Measurements from ENCODE around the gene CACNG7.
A peak's percentile ranks its signal among the peaks of the same experiment; 100 is the strongest.

Gene CACNG7

DNA sequence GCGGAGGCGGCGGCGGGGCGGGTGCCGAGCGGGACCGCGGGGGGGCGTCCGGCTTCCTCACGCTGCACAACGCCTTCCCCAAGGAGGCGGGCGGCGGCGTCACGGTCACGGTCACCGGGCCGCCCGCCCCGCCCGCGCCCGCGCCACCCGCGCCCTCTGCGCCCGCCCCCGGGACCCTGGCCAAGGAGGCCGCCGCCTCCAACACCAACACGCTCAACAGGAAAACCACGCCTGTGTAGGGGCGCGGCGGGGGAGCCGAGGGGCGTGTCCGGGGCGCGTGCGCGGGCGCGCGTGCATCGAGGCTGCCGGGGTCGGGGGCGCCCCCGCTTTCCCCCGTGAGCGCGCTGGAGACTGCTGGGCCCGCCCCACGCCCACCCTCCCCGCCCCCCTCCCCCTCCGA lies 73.5 kb downstream of the CACNG7 start:
- no peak for DNase-seq (ENCODE audit: low spot score)
- TF ChIP-seq, protein P1, sequence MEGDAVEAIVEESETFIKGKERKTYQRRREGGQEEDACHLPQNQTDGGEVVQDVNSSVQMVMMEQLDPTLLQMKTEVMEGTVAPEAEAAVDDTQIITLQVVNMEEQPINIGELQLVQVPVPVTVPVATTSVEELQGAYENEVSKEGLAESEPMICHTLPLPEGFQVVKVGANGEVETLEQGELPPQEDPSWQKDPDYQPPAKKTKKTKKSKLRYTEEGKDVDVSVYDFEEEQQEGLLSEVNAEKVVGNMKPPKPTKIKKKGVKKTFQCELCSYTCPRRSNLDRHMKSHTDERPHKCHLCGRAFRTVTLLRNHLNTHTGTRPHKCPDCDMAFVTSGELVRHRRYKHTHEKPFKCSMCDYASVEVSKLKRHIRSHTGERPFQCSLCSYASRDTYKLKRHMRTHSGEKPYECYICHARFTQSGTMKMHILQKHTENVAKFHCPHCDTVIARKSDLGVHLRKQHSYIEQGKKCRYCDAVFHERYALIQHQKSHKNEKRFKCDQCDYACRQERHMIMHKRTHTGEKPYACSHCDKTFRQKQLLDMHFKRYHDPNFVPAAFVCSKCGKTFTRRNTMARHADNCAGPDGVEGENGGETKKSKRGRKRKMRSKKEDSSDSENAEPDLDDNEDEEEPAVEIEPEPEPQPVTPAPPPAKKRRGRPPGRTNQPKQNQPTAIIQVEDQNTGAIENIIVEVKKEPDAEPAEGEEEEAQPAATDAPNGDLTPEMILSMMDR (IDR thresholded peaks at IDR 0.05), result no peak
- Histone ChIP-seq H3K4me3 (peak overlapping the region; percentile 66), H3K27ac (no peak overlapping the region)

DNA sequence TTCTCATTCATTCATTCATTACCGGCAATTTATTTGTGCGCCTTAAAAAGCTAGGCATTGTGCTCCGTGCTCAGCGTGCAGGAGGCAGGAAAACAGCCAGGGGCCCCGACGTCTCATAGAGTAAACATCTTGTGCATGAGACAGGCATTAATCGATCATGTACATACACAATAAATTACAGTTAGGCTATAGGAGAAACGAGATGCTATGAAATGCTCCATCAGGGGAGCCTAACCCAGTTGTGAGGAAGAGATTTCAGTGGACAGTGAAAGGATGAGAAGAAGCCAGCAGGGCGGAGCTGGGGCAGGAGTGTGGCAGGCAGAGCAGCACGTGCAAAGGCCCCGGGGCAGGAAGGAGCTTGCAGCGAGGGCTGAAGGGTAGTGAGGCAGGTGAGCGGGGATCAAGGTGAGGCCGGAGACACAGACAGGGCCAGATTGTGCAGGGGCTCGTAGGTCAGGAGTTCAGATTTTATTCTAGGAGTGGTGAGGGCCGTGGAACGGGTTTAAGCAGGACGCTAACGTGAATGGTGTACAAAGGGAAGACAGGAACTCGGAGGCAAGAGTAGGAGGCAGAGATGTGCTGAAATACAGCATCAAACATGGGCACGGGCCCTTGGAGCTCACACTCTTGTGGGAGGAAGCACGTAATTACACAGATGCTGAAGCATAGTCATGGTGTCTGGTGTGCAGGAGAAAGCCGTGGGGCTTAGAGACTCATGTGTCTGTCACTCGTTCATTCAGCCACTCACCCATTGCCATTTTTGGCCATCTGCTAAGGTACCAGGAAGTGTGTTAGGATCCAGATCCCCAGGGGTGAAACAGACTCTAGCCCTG lies 74.6 kb downstream of the CACNG7 start:
- TF ChIP-seq, protein P1 (IDR thresholded peaks at IDR 0.05), result no peak
- Histone ChIP-seq H3K27ac (no peak overlapping the region), H3K4me3 (no peak overlapping the region)
- no peak for DNase-seq (ENCODE audit: low spot score)

DNA sequence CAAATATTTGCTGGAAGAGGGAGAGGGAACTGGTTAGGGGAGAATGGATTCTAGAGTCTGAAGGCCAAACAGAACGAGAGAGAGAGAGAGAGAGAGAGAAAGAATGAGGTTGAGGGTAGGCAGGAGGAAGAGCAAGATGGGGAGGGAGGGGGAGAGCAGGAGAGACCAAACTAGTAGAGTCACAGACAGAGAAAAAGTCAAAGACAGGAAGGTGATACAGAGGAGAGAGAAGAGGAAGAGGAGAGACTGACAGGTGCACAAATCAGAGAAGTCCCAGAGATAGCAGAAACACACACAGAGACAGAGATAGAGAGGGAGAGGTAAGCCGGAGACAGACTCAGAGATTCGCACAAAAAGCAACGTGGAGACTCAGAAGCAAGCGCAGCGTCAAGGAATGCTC lies 76.8 kb downstream of the CACNG7 start:
- Histone ChIP-seq H3K27ac (no peak overlapping the region), H3K4me3 (no peak overlapping the region)
- TF ChIP-seq, protein P1 (IDR thresholded peaks at IDR 0.05), result no peak
- no peak for DNase-seq (ENCODE audit: low spot score)

DNA sequence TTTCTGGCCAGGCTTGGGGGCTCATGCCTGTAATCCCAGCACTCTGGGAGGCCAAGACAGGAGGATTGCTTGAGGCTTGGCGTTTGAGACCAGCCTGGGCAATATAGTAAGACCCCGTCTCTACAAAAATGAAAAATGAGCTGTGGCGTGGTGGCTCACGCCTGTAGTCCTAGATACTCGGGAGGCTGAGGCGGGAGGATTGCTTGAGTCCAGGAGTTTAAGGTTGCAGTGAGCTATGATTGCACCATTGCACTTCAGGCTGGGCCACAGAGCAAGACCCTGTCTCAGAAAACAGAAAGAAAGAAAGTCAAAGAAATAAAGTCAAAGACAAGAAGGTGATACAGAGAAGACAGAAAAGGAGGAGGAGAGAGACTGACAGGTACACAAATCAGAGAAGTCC lies 79.9 kb downstream of the CACNG7 start:
- DNase-seq (ENCODE audit: low spot score), result no peak
- H3K4me3 ChIP-seq, result no peak overlapping the region
- no peak overlapping the region for H3K27ac ChIP-seq

DNA sequence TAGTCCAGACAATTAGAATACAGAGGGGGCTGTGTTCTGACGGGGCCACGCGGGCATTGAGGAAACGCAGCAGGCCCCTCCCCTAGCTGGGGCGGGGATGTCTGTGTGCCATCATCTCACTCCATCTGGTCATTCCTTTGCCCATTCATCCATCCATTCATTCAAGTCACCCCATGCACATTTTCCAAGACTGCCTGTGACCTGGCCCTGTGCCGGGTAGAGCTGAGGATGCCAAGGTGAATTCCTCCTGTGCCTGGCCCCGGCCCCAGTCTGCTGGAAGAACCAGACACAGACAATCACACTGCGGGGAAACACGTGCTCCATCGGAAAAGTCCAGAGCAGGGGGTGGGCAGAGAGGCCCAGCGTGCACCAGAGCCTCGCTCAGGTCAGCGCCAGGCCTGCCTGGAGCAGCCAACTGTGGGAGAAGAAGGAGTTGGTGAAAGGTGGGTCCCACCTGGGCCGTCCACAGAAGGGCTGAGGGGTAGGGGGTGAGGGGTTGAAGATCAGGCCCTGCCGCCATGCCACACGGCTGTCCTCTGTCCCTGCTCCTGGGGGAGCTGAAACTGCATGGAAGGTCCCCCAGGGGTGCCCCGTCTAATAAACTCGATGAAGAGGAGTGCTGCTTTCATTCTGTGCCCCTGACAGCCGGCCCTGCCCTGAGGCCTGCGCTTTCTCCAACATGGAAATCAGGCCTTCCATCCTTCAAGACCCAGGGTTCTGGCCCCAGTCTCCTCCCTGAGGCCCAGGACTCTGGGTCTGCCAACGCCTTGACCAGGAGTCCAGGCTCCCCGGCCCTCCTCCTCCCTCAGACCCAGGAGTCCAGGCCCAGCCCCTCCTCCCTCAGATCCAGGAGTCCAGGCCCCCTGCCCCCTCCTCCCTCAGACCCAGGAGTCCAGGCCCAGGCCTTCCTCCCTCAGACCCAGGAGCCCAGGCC lies 80.8 kb downstream of the CACNG7 start:
- DNase-seq (ENCODE audit: low spot score), result no peak
- TF ChIP-seq, protein P1 (IDR thresholded peaks at IDR 0.05), result no peak
- H3K27ac ChIP-seq, result no peak overlapping the region
- H3K4me3 ChIP-seq, result no peak overlapping the region

More for the DNA sequence above, 79.9 kb downstream of the CACNG7 start:
- TF ChIP-seq, protein P1 (IDR thresholded peaks at IDR 0.05), result no peak

DNA sequence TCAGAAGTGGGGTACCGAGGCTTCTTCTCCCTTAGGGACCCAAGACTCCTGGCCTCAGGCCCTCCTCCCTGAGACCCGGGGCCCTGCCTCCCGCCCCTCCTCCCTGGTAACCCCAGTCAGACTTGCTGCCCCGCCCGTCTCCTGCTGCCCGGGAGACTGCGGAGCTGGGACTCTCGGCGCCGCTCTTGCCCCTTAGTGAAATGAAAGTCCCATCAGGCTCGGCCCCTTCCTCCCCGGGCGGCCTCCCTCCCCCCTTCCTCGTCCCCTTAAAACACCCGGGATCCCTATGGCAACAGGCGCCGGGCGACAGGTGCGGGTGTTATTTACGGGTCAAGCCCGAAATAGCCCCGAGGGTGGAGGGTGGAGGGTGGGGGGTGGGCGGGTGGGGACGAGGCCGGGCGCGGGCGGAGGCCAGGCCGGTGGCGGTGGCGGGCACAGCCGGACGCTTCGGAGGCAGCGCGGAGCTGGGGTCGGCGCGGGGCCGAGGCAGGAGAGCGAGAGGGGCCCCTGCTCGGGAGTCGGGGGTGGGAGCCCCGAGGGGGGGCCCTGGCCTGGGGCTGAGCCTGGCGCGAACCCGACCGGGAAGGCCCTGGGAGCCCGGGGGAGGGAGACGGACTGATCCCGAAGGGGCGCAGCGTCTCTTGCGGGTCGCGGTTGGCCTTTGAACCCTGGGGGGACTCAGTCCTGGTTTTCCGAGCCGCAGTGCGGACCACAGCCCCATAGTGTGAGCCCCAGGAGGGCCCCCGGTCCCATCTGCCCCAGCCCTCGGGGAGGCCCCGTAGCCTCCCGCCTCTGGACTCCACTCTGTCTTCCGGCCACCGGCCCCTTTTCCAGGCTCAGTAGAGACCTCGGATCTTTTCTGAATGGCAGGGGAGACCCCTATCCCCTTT lies 82.4 kb downstream of the CACNG7 start, which contains the start of gene CACNG6:
Gene CACNG6, plus strand, starts transcription at position 414 of the 890 bp plus-strand sequence. CDS start 1,241 bp downstream, outside the sequence.
- Histone ChIP-seq H3K4me3 (peak within 1 kb of the TSS; percentile 62), H3K27ac (no peak within 1 kb of the TSS)
- TF ChIP-seq, protein P1 (IDR thresholded peaks at IDR 0.05), result no peak
- DNase-seq (ENCODE audit: low spot score), result no peak
